Measurements from ENCODE around the gene CDH13. TPM values are rescaled to one million over a fixed set of nuclear protein-coding genes. Genes with fewer than 3 reads are reported as not detected.

Gene CDH13
- polyA plus RNA-seq, 6 donors from 2014 or later, result 0.04 to 0.29 (median 0.19) TPM; not detected in 1

DNA sequence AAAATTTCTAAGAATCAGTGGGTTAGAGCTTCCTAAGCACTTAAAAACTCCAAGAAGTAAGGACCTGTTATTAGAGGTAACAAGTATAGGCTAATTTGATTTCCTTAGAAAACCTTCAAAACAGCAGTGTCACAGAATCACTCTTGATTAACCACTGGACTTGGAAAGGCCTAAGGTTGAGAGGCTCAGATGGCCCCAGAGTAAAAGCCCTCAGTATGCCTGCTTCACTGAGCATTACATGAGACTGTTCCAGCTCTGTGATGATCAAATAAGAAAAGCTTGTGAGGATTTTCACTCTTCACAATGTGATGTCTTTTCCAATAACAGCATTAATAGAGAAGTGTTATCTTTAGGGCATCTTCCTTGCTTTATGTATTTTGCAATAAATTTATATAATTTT lies 671.8 kb downstream of the CDH13 start:
- ATAC-seq (ENCODE audit: low read depth in 2 of 2) (no peak), DNase-seq (no peak)
- no peaks in the 10 kb centered on the region for H3K36me3 Mint-ChIP-seq
- H3K9me3 Mint-ChIP-seq, result peaks cover 0 to 10% (median 0%) of the 10 kb centered on the region in 7 donors
- H3K4me1 Mint-ChIP-seq, result no peaks in the 10 kb centered on the region
- no peak overlapping the region for H3K4me3 Mint-ChIP-seq
- no peak overlapping the region for H3K27ac Mint-ChIP-seq
- peaks cover 8 to 24% (median 10%) of the 10 kb centered on the region in 3 donors for H3K27me3 Mint-ChIP-seq

GRCh38 chr16:83300326-83300725 lies 673.6 kb downstream of the CDH13 start:
- no peak overlapping the region for H3K27ac Mint-ChIP-seq
- H3K36me3 Mint-ChIP-seq, result no peaks in the 10 kb centered on the region
- DNase-seq (no peak), ATAC-seq (ENCODE audit: low read depth in 2 of 2) (no peak)
- peaks cover 0 to 3% (median 0%) of the 10 kb centered on the region in 7 donors for H3K9me3 Mint-ChIP-seq
- H3K27me3 Mint-ChIP-seq, result peaks cover 6 to 29% (median 17%) of the 10 kb centered on the region in 3 donors
- H3K4me1 Mint-ChIP-seq, result no peaks in the 10 kb centered on the region
- no peak overlapping the region for H3K4me3 Mint-ChIP-seq

DNA sequence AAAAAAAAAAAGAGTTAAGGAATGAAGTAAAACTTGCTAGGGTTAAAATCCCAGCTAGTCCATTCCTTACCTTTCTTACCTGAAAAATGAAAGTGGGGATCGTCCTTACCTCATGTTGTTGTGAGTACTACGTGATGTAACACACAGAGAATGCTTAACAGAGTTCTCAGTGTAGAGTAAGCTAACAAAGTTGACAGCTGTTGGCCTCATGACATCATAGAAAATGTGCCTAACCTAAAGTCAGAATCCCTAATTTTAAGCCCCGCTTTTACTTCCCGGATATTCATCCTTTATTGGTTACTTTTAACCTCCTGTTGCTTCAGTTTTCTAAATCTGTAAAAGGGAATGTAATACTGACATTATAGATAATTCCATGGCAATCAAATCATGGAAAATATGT lies 675.2 kb downstream of the CDH13 start:
- H3K4me1 Mint-ChIP-seq, result no peaks in the 10 kb centered on the region
- ATAC-seq (ENCODE audit: low read depth in 2 of 2) (no peak), DNase-seq (no peak)
- no peak overlapping the region for H3K27ac Mint-ChIP-seq
- H3K4me3 Mint-ChIP-seq, result no peak overlapping the region
- H3K27me3 Mint-ChIP-seq, result peaks cover 13 to 18% (median 17%) of the 10 kb centered on the region in 3 donors
- no peaks in the 10 kb centered on the region for H3K36me3 Mint-ChIP-seq
- H3K9me3 Mint-ChIP-seq, result peaks cover 0 to 3% (median 0%) of the 10 kb centered on the region in 7 donors

DNA sequence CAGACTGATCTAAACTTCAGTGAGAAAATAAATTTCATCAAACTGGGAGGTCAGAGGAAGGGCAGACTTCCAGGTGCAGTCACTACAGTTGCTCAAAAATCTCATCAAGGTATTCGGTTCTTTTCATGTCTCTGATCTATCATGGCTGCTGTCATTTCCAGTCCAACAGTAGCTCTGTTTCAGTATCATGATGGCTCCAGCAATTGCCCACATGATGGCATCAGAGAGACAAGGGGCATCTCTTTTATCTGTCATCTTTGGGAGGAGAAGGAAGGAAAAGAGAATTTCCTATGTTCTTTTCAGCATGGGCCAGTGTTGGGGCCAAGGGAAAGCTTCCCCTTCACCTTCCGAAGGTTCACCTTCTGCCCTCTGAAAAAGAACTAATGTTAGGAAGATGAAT lies 676.1 kb downstream of the CDH13 start:
- no peak for DNase-seq

DNA sequence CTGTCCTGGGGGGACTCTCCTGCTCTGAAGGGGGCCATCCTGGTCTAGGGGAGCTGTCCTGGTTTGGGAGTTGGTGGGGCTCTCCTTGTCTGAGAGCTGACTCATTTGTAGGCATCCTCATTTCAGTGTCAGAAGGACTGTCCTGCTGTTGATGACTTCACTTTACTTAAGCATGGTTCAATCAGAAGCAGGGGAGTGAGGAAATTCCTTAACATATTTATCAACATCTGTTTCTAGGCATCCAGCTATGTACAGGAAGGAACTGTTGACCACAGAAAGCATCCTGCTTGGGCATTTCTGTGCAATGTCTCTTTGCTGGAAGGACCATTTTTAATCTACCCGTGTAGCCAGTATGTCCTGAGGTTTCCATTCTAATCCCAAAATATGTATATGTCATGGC lies 678.3 kb downstream of the CDH13 start:
- Mint-ChIP-seq H3K27ac (no peak overlapping the region), H3K4me1 (no peaks in the 10 kb centered on the region), H3K4me3 (no peak overlapping the region), H3K36me3 (no peaks in the 10 kb centered on the region), H3K27me3 (peaks cover 17 to 22% (median 18%) of the 10 kb centered on the region in 3 donors), H3K9me3 (peaks cover 0 to 3% (median 0%) of the 10 kb centered on the region in 7 donors)
- no peak for DNase-seq
- no peak for ATAC-seq (ENCODE audit: low read depth in 2 of 2)

More for the DNA sequence above, 676.1 kb downstream of the CDH13 start:
- no peaks in the 10 kb centered on the region for H3K4me1 Mint-ChIP-seq
- H3K9me3 Mint-ChIP-seq, result peaks cover 0 to 3% (median 0%) of the 10 kb centered on the region in 7 donors
- no peak for ATAC-seq (ENCODE audit: low read depth in 2 of 2)
- no peaks in the 10 kb centered on the region for H3K36me3 Mint-ChIP-seq
- no peak overlapping the region for H3K27ac Mint-ChIP-seq
- H3K4me3 Mint-ChIP-seq, result no peak overlapping the region
- peaks cover 17 to 18% (median 17%) of the 10 kb centered on the region in 3 donors for H3K27me3 Mint-ChIP-seq

GRCh38 chr16:83306961-83307593 lies 680.3 kb downstream of the CDH13 start:
- no peak overlapping the region for H3K4me3 Mint-ChIP-seq
- H3K36me3 Mint-ChIP-seq, result no peaks in the 10 kb centered on the region
- no peak for ATAC-seq (ENCODE audit: low read depth in 2 of 2)
- H3K27ac Mint-ChIP-seq, result no peak overlapping the region
- H3K4me1 Mint-ChIP-seq, result no peaks in the 10 kb centered on the region
- H3K27me3 Mint-ChIP-seq, result peaks cover 17 to 22% (median 18%) of the 10 kb centered on the region in 3 donors
- DNase-seq, result no peak
- peaks cover 0 to 3% (median 0%) of the 10 kb centered on the region in 7 donors for H3K9me3 Mint-ChIP-seq

DNA sequence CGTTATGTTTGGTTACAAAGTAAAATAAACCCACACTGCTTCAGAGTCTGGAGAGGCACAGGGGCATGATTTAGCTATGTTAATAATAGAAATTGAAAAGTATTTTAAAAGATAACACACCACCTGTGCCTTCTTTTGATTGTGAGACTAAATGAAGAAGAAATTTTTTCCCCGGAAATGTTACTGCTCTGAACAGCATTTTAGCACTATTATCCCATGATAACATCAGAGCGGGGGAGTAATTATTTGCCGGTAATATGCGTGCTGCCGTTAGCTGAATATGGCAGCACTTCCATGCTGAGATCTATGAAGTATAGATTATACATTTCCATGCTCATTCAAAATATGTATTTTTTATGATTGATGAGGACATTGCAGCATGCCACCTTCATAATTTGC lies 680.8 kb downstream of the CDH13 start:
- no peaks in the 10 kb centered on the region for H3K4me1 Mint-ChIP-seq
- H3K27me3 Mint-ChIP-seq, result peaks cover 14 to 22% (median 15%) of the 10 kb centered on the region in 3 donors
- no peak overlapping the region for H3K4me3 Mint-ChIP-seq
- no peak for DNase-seq
- H3K36me3 Mint-ChIP-seq, result no peaks in the 10 kb centered on the region
- H3K9me3 Mint-ChIP-seq, result peaks cover 0 to 3% (median 0%) of the 10 kb centered on the region in 7 donors
- no peak overlapping the region for H3K27ac Mint-ChIP-seq
- no peak for ATAC-seq (ENCODE audit: low read depth in 2 of 2)

- no peak overlapping the region for H3K27ac Mint-ChIP-seq
These were observed 681.6 kb downstream of the CDH13 start for GRCh38 chr16:83308414-83308813.

DNA sequence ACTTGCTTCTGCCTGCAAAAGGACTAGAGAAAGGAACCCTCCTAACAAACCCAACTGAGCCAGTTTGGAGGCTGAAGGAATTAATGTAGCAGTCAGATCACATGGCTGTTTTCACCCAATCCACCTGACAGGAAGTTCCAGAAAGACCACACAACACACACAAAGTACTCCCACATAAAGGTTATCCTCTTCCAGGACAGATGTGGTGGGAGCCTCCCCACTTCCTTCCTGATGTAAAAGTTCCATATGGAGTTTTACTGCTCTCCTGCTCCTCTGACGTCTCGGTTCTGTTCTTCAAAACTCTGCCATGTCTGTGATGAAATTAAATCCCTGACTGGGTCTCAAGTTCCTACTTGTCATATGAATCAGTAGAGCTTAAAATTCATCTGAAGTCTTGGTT lies 684.0 kb downstream of the CDH13 start:
- H3K36me3 Mint-ChIP-seq, result no peaks in the 10 kb centered on the region
- ATAC-seq (ENCODE audit: low read depth in 2 of 2) (no peak), DNase-seq (no peak)
- no peak overlapping the region for H3K4me3 Mint-ChIP-seq
- no peaks in the 10 kb centered on the region for H3K4me1 Mint-ChIP-seq
- no peak overlapping the region for H3K27ac Mint-ChIP-seq
- no peaks in the 10 kb centered on the region for H3K9me3 Mint-ChIP-seq
- peaks cover 0 to 15% (median 0%) of the 10 kb centered on the region in 3 donors for H3K27me3 Mint-ChIP-seq

More at GRCh38 chr16:83308414-83308813, 681.6 kb downstream of the CDH13 start:
- no peaks in the 10 kb centered on the region for H3K4me1 Mint-ChIP-seq
- peaks cover 6 to 16% (median 8%) of the 10 kb centered on the region in 3 donors for H3K27me3 Mint-ChIP-seq
- H3K9me3 Mint-ChIP-seq, result peaks cover 0 to 3% (median 0%) of the 10 kb centered on the region in 7 donors
- H3K36me3 Mint-ChIP-seq, result no peaks in the 10 kb centered on the region
- DNase-seq (no peak), ATAC-seq (ENCODE audit: low read depth in 2 of 2) (no peak)
- no peak overlapping the region for H3K4me3 Mint-ChIP-seq

GRCh38 chr16:83312015-83312717 lies 685.4 kb downstream of the CDH13 start:
- Mint-ChIP-seq H3K36me3 (no peaks in the 10 kb centered on the region), H3K27ac (no peak overlapping the region), H3K27me3 (peaks cover 0 to 7% (median 0%) of the 10 kb centered on the region in 3 donors), H3K4me1 (no peaks in the 10 kb centered on the region), H3K9me3 (no peaks in the 10 kb centered on the region), H3K4me3 (no peak overlapping the region)
- ATAC-seq (ENCODE audit: low read depth in 2 of 2), result no peak
- no peak for DNase-seq

DNA sequence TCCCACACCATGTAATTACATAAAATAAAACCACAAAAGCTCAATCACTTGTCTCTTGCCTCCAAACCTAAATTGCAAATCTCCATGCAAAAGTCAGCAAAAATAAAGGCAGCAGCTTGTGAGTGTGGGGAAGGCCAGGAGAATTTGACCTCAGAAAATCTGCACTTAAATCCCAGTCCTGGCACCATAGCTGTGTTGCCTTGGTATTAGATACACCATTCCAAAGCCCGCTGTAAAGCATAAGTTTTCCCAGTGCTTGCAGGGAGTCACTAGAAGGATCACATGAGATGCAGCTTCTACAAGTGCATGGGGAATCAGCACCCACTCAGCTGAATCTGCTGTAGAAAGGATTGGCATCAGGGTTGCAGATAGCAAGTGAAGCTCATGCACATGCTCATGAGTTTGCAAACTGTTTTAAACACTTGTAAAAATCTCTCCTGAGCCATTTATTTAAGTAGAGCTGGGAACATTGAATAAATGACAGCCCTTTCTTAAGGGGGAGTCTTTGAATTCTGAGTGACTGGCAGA lies 686.0 kb downstream of the CDH13 start:
- H3K4me3 Mint-ChIP-seq, result no peak overlapping the region
- no peaks in the 10 kb centered on the region for H3K4me1 Mint-ChIP-seq
- DNase-seq, result no peak
- no peak overlapping the region for H3K27ac Mint-ChIP-seq
- ATAC-seq (ENCODE audit: low read depth in 2 of 2), result no peak
- H3K27me3 Mint-ChIP-seq, result peaks cover 0 to 5% (median 0%) of the 10 kb centered on the region in 3 donors
- no peaks in the 10 kb centered on the region for H3K36me3 Mint-ChIP-seq
- H3K9me3 Mint-ChIP-seq, result no peaks in the 10 kb centered on the region

- H3K9me3 Mint-ChIP-seq, result no peaks in the 10 kb centered on the region
- no peaks in the 10 kb centered on the region for H3K27me3 Mint-ChIP-seq
- no peak for DNase-seq
- H3K27ac Mint-ChIP-seq, result no peak overlapping the region
- H3K4me3 Mint-ChIP-seq, result no peak overlapping the region
- no peak for ATAC-seq (ENCODE audit: low read depth in 2 of 2)
- no peaks in the 10 kb centered on the region for H3K36me3 Mint-ChIP-seq
- no peaks in the 10 kb centered on the region for H3K4me1 Mint-ChIP-seq
These were observed 688.5 kb downstream of the CDH13 start for GRCh38 chr16:83315271-83315670.

DNA sequence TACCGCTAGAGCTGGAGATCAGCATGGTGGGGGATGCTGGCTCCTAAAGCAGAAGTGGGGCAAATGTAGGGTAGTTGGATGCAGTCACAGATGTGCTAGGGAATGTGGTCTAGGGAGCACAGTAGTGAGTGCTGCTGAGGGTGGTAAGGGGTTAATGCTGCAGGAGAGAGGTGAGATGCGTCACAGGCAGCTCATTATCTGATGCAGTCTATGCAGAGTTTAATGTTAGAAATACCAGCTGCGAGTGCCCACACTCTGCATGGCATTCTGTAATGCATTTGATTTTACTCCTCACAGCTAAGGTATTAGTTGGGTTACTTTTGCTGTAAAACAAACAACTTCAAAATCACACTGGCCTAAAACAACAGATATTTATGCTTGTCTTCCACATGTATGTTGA lies 689.7 kb downstream of the CDH13 start:
- Mint-ChIP-seq H3K27me3 (no peaks in the 10 kb centered on the region), H3K9me3 (no peaks in the 10 kb centered on the region), H3K4me3 (no peak overlapping the region), H3K4me1 (no peaks in the 10 kb centered on the region), H3K27ac (no peak overlapping the region), H3K36me3 (no peaks in the 10 kb centered on the region)
- ATAC-seq (ENCODE audit: low read depth in 2 of 2) (no peak), DNase-seq (no peak)

DNA sequence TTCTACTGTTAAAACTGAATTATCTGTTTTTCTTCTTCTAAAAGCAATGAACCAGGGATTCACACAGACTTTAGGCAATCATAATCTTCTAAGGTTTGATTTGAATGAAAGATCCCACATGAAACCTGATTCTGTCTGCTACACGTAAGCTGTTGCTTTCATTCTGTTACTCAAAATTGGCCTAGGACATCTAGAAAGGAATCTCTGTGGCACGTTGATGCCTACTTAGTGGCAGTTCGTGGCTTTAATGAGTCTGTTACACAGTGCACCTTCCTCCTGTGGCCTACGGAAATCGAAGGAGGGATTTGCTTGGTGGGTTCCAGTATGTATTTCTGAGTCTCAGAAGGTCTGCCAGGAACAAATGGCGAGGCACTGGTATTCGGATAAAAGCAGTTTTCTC lies 691.6 kb downstream of the CDH13 start:
- no peak for ATAC-seq (ENCODE audit: low read depth in 2 of 2)
- no peaks in the 10 kb centered on the region for H3K9me3 Mint-ChIP-seq
- no peak for DNase-seq
- no peaks in the 10 kb centered on the region for H3K36me3 Mint-ChIP-seq
- no peak overlapping the region for H3K27ac Mint-ChIP-seq
- H3K4me3 Mint-ChIP-seq, result no peak overlapping the region
- peaks cover 0 to 1% (median 0%) of the 10 kb centered on the region in 3 donors for H3K27me3 Mint-ChIP-seq
- no peaks in the 10 kb centered on the region for H3K4me1 Mint-ChIP-seq

Data from naive B cell (primary cell).